ENCODE data around the gene MAST1.

MAST1 gene

DNA sequence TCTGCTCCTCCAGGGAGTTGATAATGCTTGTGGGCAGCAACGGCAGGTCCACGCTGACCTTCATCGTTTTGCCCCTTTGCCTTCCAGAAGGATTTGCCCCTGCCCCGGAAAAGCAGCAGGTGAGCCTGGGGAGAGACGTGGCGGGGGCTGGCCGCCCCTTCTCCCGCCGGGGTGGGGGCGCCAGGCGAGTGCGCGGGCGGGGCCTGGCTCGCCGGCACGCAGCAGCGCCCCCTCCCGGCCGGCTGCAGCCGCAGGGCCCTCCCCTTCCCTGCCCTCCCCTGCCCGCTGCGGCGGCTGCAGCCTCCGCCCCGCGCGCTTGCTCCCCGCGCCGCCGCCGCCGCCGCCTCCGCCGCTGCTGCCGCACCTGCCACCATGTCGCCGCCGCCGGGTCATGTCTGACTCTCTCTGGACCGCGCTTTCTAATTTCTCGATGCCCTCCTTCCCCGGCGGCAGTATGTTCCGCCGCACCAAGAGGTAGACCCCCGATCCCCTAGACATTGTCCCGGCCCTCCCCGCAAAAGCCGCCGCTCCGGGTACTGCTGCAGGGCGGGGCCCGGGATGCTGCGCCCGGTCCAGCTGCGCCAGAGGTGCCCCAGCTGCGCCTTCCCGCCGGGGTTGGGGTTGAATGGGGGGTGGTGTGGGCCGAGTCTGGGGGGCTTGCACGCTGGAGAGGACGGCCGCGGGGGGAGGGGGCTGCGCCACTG lies at the start of gene MAST1:
MAST1 (plus strand) TSS at position 334 of the 704 bp plus-strand sequence; CDS start at position 392, 58 bp downstream.
- Histone ChIP-seq H3K27ac (ENCODE audit: low read length) (no peak within 1 kb of the TSS), H3K4me3 (ENCODE audit: low read length) (peak within 1 kb of the TSS; percentile 67; the same call in 1 of the 2 replicates), H3K36me3 (ENCODE audit: control insufficient read depth, insufficient read depth, low read length) (no peaks in the 10 kb centered on the region), H3K9me3 (ENCODE audit: control insufficient read depth, insufficient read depth, low read length) (no peaks in the 10 kb centered on the region), H3K27me3 (ENCODE audit: control insufficient read depth, insufficient read depth, low read length) (no peaks in the 10 kb centered on the region), H3K4me1 (ENCODE audit: control insufficient read depth, insufficient read depth, low read length) (peaks cover 2% of the 10 kb centered on the region)
- WGBS (ENCODE audit: insufficient coverage, insufficient read length) = no CpG with 5 or more reads among the region's 69 CpGs
- DNase-seq (ENCODE audit: low read depth, low spot score) = no peak

DNA sequence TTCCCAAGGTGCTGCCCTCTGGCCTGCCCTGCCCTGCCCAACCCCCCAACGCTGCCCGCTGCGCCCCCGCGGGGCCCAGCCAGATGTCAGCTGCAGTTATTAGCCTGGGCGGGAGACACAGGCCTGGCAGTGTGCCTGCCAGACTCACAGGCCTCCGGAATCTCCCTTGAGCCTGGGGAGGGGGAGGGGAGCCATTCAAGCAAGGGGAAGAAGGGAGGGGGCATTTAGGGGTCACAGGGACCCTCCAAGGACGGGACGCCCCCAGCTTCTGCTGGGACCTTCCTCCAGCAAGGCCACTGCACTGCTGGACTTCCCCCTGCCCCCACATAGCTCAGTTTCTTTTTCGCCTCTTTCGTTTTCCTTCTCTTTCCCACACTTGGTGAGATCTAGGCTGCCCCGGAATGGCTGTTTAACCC lies 49.6 kb upstream of the MAST1 start:
- Histone ChIP-seq H3K36me3 (ENCODE audit: control insufficient read depth, insufficient read depth, low read length) (no peaks in the 10 kb centered on the region), H3K4me1 (ENCODE audit: control insufficient read depth, insufficient read depth, low read length) (peaks cover 10% of the 10 kb centered on the region), H3K9me3 (ENCODE audit: control insufficient read depth, insufficient read depth, low read length) (no peaks in the 10 kb centered on the region), H3K27ac (ENCODE audit: low read length) (no peak overlapping the region), H3K4me3 (ENCODE audit: low read length) (no peak overlapping the region; the same call in 1 of the 2 replicates), H3K27me3 (ENCODE audit: control insufficient read depth, insufficient read depth, low read length) (no peaks in the 10 kb centered on the region)
- DNase-seq (ENCODE audit: low read depth, low spot score) = no peak
- WGBS (ENCODE audit: insufficient coverage, insufficient read length) = no CpG with 5 or more reads among the region's 12 CpGs

DNA sequence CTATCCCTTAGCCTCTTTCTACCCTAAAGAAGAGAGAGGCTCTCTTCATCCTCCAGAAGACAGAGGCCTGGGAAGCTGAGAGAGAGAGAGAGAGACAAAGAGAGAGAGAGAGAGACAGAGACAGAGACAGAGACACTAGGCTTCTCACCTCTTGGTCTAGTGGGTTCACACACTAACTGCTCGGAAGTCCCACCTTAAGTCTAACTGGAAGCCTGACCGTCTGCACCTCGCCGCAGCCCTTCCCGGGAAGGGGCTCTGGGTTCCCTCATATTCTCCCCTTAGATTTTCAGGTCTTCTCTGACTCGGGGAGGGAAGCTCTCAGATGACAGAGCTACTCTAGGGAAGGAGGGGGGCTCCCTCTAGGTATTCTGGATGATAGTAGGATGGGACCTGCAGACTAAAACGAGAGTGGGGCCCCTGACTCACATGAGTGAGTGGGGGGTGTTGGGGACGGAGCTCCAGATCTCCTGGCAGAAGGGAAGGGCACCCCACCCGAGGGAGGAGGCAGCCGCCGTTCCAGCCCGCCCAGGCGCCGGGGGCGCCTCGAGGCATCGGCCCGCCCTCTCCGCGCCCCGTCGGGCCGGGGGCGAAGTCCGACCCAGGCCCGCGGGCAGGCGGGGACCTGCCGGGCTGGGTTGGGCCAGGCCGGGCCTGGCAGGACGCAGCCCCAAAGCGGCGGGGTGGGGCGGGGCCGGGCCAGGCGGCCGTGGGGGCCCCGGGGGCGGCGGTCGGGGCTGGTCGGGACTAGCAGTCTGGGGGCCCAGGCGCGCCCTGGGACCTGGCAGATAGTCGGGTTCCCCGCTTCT lies 49.0 kb upstream of the MAST1 start:
- Histone ChIP-seq H3K4me1 (ENCODE audit: control insufficient read depth, insufficient read depth, low read length) (peaks cover 10% of the 10 kb centered on the region), H3K4me3 (ENCODE audit: low read length) (peak overlapping the region; percentile 43; the same call in 1 of the 2 replicates), H3K36me3 (ENCODE audit: control insufficient read depth, insufficient read depth, low read length) (no peaks in the 10 kb centered on the region), H3K27ac (ENCODE audit: low read length) (no peak overlapping the region), H3K27me3 (ENCODE audit: control insufficient read depth, insufficient read depth, low read length) (no peaks in the 10 kb centered on the region), H3K9me3 (ENCODE audit: control insufficient read depth, insufficient read depth, low read length) (no peaks in the 10 kb centered on the region)
- no CpG with 5 or more reads among the region's 46 CpGs for WGBS (ENCODE audit: insufficient coverage, insufficient read length)
- no peak for DNase-seq (ENCODE audit: low read depth, low spot score)

DNA sequence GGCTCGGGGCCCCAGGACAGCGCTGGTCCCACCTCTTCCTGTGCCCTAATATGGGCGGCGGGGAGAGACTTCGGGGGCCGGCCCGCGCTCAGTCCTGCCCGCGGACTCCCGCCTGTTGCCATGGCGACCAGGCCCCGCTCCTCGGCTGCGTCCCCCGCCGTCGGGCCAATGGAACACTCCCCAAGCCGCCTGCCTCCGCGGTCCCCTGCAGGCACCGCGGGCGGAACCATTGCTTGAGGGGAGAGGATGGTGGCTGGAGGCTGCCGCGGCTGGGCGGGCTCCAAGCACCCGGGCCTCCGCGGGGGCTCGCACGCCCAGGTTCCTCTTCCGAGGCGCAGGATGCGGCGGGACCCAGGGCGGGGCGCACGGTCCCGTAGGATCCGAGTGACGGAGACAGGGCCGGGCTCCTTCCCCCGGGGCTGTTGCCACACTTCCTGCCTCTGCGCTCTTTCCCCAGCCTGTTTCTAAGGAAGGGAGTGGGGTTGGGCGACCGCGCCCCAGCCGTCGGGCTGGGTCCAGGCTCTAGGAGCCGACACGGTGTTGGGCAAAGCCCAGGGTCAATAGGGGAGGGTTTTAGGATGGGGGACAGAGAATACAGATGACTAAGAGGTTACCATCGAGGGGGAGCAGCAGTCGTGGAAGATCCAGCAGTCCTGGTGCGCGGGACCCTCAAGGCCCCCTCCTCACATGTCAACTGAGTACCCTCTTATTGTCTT lies 48.3 kb upstream of the MAST1 start:
- H3K27me3 ChIP-seq (ENCODE audit: control insufficient read depth, insufficient read depth, low read length) = no peaks in the 10 kb centered on the region
- H3K4me1 ChIP-seq (ENCODE audit: control insufficient read depth, insufficient read depth, low read length) = peaks cover 10% of the 10 kb centered on the region
- no peaks in the 10 kb centered on the region for H3K36me3 ChIP-seq (ENCODE audit: control insufficient read depth, insufficient read depth, low read length)
- WGBS (ENCODE audit: insufficient coverage, insufficient read length) = no CpG with 5 or more reads among the region's 56 CpGs
- no peak for DNase-seq (ENCODE audit: low read depth, low spot score)
- peak overlapping the region; percentile 43; the same call in 1 of the 2 replicates for H3K4me3 ChIP-seq (ENCODE audit: low read length)
- H3K9me3 ChIP-seq (ENCODE audit: control insufficient read depth, insufficient read depth, low read length) = no peaks in the 10 kb centered on the region
- H3K27ac ChIP-seq (ENCODE audit: low read length) = no peak overlapping the region

DNA sequence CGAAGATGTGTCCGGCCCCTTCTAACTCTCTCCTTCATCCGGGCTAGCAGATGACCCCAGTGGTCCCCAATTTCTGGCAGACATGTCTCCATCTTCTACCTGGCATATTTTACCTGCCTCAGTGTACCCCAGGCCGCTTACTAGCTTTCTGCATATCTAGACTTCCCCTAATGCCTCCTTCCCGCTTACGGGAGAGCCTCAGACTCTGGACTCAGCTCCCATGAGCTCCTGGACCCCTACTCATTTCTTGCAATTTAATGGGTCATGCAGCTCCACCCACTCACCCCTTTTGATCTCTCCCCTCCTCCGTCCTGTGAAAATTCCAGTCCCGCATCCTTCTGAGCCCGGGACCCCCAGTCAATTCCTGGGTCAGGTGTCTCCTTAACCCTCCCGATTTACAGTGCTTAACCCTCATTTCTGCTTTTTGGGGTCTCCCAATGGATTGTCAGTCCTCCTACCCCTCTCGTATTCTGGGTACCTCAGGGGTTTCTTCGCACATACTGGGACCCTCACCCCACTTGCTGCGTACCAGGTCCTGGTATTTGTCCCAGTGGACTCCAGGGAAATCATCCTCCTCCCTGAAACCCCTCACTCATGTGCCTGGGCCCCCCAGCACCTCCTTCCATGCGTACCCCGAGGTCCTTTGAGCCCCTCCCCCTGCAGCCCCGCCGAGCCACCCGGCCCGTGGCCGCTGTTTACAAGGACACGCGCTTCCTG lies 47.5 kb upstream of the MAST1 start:
- no peak for DNase-seq (ENCODE audit: low read depth, low spot score)
- Histone ChIP-seq H3K4me3 (ENCODE audit: low read length) (peak overlapping the region; percentile 59; the same call in 1 of the 2 replicates), H3K27ac (ENCODE audit: low read length) (no peak overlapping the region), H3K4me1 (ENCODE audit: control insufficient read depth, insufficient read depth, low read length) (peaks cover 10% of the 10 kb centered on the region), H3K27me3 (ENCODE audit: control insufficient read depth, insufficient read depth, low read length) (no peaks in the 10 kb centered on the region), H3K36me3 (ENCODE audit: control insufficient read depth, insufficient read depth, low read length) (no peaks in the 10 kb centered on the region), H3K9me3 (ENCODE audit: control insufficient read depth, insufficient read depth, low read length) (no peaks in the 10 kb centered on the region)
- no CpG with 5 or more reads among the region's 22 CpGs for WGBS (ENCODE audit: insufficient coverage, insufficient read length)

DNA sequence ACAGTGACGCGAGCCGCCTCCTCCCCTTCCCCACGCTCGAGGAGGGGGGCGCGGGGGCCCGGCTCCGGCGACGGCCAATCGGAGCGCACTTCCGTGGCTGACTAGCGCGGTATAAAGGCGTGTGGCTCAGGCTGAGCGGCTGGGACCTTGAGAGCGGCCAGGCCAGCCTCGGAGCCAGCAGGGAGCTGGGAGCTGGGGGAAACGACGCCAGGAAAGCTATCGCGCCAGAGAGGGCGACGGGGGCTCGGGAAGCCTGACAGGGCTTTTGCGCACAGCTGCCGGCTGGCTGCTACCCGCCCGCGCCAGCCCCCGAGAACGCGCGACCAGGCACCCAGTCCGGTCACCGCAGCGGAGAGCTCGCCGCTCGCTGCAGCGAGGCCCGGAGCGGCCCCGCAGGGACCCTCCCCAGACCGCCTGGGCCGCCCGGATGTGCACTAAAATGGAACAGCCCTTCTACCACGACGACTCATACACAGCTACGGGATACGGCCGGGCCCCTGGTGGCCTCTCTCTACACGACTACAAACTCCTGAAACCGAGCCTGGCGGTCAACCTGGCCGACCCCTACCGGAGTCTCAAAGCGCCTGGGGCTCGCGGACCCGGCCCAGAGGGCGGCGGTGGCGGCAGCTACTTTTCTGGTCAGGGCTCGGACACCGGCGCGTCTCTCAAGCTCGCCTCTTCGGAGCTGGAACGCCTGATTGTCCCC lies 46.8 kb upstream of the MAST1 start, which contains the start of gene JUNB:
JUNB (plus strand) TSS at position 142 of the 706 bp plus-strand sequence; CDS start at position 428, 286 bp downstream.
- Histone ChIP-seq H3K4me1 (ENCODE audit: control insufficient read depth, insufficient read depth, low read length) (peaks cover 13% of the 10 kb centered on the region), H3K27me3 (ENCODE audit: control insufficient read depth, insufficient read depth, low read length) (no peaks in the 10 kb centered on the region), H3K9me3 (ENCODE audit: control insufficient read depth, insufficient read depth, low read length) (no peaks in the 10 kb centered on the region), H3K36me3 (ENCODE audit: control insufficient read depth, insufficient read depth, low read length) (no peaks in the 10 kb centered on the region), H3K27ac (ENCODE audit: low read length) (no peak within 1 kb of the TSS), H3K4me3 (ENCODE audit: low read length) (peak within 1 kb of the TSS; percentile 59)
- WGBS (ENCODE audit: insufficient coverage, insufficient read length) = no CpG with 5 or more reads among the region's 73 CpGs
- DNase-seq (ENCODE audit: low read depth, low spot score) = no peak

DNA sequence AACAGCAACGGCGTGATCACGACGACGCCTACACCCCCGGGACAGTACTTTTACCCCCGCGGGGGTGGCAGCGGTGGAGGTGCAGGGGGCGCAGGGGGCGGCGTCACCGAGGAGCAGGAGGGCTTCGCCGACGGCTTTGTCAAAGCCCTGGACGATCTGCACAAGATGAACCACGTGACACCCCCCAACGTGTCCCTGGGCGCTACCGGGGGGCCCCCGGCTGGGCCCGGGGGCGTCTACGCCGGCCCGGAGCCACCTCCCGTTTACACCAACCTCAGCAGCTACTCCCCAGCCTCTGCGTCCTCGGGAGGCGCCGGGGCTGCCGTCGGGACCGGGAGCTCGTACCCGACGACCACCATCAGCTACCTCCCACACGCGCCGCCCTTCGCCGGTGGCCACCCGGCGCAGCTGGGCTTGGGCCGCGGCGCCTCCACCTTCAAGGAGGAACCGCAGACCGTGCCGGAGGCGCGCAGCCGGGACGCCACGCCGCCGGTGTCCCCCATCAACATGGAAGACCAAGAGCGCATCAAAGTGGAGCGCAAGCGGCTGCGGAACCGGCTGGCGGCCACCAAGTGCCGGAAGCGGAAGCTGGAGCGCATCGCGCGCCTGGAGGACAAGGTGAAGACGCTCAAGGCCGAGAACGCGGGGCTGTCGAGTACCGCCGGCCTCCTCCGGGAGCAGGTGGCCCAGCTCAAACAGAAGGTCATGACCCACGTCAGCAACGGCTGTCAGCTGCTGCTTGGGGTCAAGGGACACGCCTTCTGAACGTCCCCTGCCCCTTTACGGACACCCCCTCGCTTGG lies 46.1 kb upstream of the MAST1 start:
- no peaks in the 10 kb centered on the region for H3K36me3 ChIP-seq (ENCODE audit: control insufficient read depth, insufficient read depth, low read length)
- peaks cover 13% of the 10 kb centered on the region for H3K4me1 ChIP-seq (ENCODE audit: control insufficient read depth, insufficient read depth, low read length)
- no peaks in the 10 kb centered on the region for H3K27me3 ChIP-seq (ENCODE audit: control insufficient read depth, insufficient read depth, low read length)
- no peak for DNase-seq (ENCODE audit: low read depth, low spot score)
- no peak overlapping the region for H3K27ac ChIP-seq (ENCODE audit: low read length)
- H3K9me3 ChIP-seq (ENCODE audit: control insufficient read depth, insufficient read depth, low read length) = no peaks in the 10 kb centered on the region
- peak overlapping the region; percentile 59 for H3K4me3 ChIP-seq (ENCODE audit: low read length)
- no CpG with 5 or more reads among the region's 84 CpGs for WGBS (ENCODE audit: insufficient coverage, insufficient read length)

DNA sequence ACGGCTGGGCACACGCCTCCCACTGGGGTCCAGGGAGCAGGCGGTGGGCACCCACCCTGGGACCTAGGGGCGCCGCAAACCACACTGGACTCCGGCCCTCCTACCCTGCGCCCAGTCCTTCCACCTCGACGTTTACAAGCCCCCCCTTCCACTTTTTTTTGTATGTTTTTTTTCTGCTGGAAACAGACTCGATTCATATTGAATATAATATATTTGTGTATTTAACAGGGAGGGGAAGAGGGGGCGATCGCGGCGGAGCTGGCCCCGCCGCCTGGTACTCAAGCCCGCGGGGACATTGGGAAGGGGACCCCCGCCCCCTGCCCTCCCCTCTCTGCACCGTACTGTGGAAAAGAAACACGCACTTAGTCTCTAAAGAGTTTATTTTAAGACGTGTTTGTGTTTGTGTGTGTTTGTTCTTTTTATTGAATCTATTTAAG lies 45.4 kb upstream of the MAST1 start:
- Histone ChIP-seq H3K4me1 (ENCODE audit: control insufficient read depth, insufficient read depth, low read length) (peaks cover 13% of the 10 kb centered on the region), H3K27me3 (ENCODE audit: control insufficient read depth, insufficient read depth, low read length) (no peaks in the 10 kb centered on the region), H3K27ac (ENCODE audit: low read length) (no peak overlapping the region), H3K36me3 (ENCODE audit: control insufficient read depth, insufficient read depth, low read length) (no peaks in the 10 kb centered on the region), H3K9me3 (ENCODE audit: control insufficient read depth, insufficient read depth, low read length) (no peaks in the 10 kb centered on the region), H3K4me3 (ENCODE audit: low read length) (peak overlapping the region; percentile 59; the same call in 1 of the 2 replicates)
- no peak for DNase-seq (ENCODE audit: low read depth, low spot score)
- no CpG with 5 or more reads among the region's 22 CpGs for WGBS (ENCODE audit: insufficient coverage, insufficient read length)

Data from iPS DF 6.9 (cell line).